H9 (cell line): ENCODE measurements around the gene FCHSD2. TPM values are rescaled to one million over a fixed set of nuclear protein-coding genes. Genes with fewer than 3 reads are reported as not detected.

Experiments
- DNase-seq: peaks from one replicate; pipeline ENCODE4 v3.0.0-alpha.2; 2017
- H2AFZ ChIP-seq: one replicate; pipeline ENCODE4 v1.6.1; 2013; ENCODE audit warnings: mild to moderate bottlenecking, low read length, control low read depth, moderate library complexity
- H2AK5ac ChIP-seq: 2 replicates; pipeline ENCODE4 v1.6.1; 2013; ENCODE audit warnings: low read length, control low read depth, mixed read lengths; ENCODE audit not compliant: insufficient read length
- H2BK120ac ChIP-seq: one replicate; pipeline ENCODE4 v1.6.1; 2013; ENCODE audit warnings: low read depth, mild to moderate bottlenecking, low read length, control low read depth, inconsistent platforms; ENCODE audit not compliant: poor library complexity, severe bottlenecking
- H2BK12ac ChIP-seq: 2 replicates; pipeline ENCODE4 v1.6.1; 2013; ENCODE audit warnings: low read length, control low read depth, mixed read lengths, low read depth; ENCODE audit not compliant: insufficient read length
- H2BK15ac ChIP-seq: 2 replicates; pipeline ENCODE4 v1.6.1; 2013; ENCODE audit warnings: low read depth, low read length, control low read depth
- H2BK20ac ChIP-seq: one replicate; pipeline ENCODE4 v1.6.1; 2013; ENCODE audit warnings: low read depth, mild to moderate bottlenecking, low read length, control low read depth, inconsistent platforms; ENCODE audit not compliant: poor library complexity, severe bottlenecking
- H2BK5ac ChIP-seq: 2 replicates; pipeline ENCODE4 v1.6.1; 2013; ENCODE audit warnings: low read length, control low read depth, mixed read lengths; ENCODE audit not compliant: insufficient read length
- H3K14ac ChIP-seq: 2 replicates; pipeline ENCODE4 v1.6.1; 2013; ENCODE audit warnings: low read length, control low read depth; ENCODE audit not compliant: insufficient read depth
- H3K18ac ChIP-seq: 2 replicates; pipeline ENCODE4 v1.6.1; 2013; ENCODE audit warnings: low read depth, mild to moderate bottlenecking, mixed read lengths, low read length, control low read depth; ENCODE audit not compliant: insufficient read length
- H3K23ac ChIP-seq: 2 replicates; pipeline ENCODE4 v1.6.1; 2013; ENCODE audit warnings: low read length, control low read depth, mixed read lengths, low read depth; ENCODE audit not compliant: insufficient read length
- H3K23me2 ChIP-seq: 2 replicates; pipeline ENCODE4 v1.6.1; 2013; ENCODE audit warnings: low read depth, mild to moderate bottlenecking, mixed read lengths, low read length, control low read depth; ENCODE audit not compliant: insufficient read length, poor library complexity, severe bottlenecking
- H3K27ac ChIP-seq: 2 replicates; pipeline ENCODE4 v1.5.1; 2013; ENCODE audit warnings: low read length, control low read depth, mixed read lengths, low read depth; ENCODE audit not compliant: insufficient read length
- H3K27me3 ChIP-seq: 2 replicates; pipeline ENCODE4 v1.6.1; 2013; ENCODE audit warnings: low read length, control low read depth, inconsistent platforms; ENCODE audit not compliant: insufficient read depth
- H3K4ac ChIP-seq: 2 replicates; pipeline ENCODE4 v1.6.1; 2013; ENCODE audit warnings: low read depth, mild to moderate bottlenecking, control low read depth, inconsistent platforms, low read length, moderate library complexity
- H3K4me1 ChIP-seq: 2 replicates; pipeline ENCODE4 v1.6.1; 2013; ENCODE audit warnings: low read length, control low read depth, inconsistent platforms; ENCODE audit not compliant: insufficient read depth
- H3K4me2 ChIP-seq: 2 replicates; pipeline ENCODE4 v1.6.1; 2013; ENCODE audit warnings: low read length, control low read depth, mixed read lengths; ENCODE audit not compliant: insufficient read length, insufficient read depth
- H3K56ac ChIP-seq: 2 replicates; pipeline ENCODE4 v1.6.1; 2013; ENCODE audit warnings: low read depth, mild to moderate bottlenecking, mixed read lengths, low read length, control low read depth; ENCODE audit not compliant: insufficient read length
- H3K79me1 ChIP-seq: 2 replicates; pipeline ENCODE4 v1.6.1; 2013; ENCODE audit warnings: low read depth, mild to moderate bottlenecking, moderate library complexity, low read length, control low read depth, inconsistent platforms; ENCODE audit not compliant: insufficient read depth, poor library complexity, severe bottlenecking
- H3K79me2 ChIP-seq: 2 replicates; pipeline ENCODE4 v1.6.1; 2013; ENCODE audit warnings: low read length, control low read depth, inconsistent platforms; ENCODE audit not compliant: insufficient read depth
- H3K9ac ChIP-seq: 2 replicates; pipeline ENCODE4 v1.6.1; 2013; ENCODE audit warnings: low read length, control low read depth, mixed read lengths; ENCODE audit not compliant: insufficient read length; ENCODE audit errors: extremely low read depth
- H3K9me3 ChIP-seq: one replicate; pipeline ENCODE4 v1.6.1; 2013; ENCODE audit warnings: low read depth, low read length, inconsistent platforms; ENCODE audit not compliant: control insufficient read depth
- H3T11ph ChIP-seq: one replicate; pipeline ENCODE4 v1.6.1; 2013; ENCODE audit warnings: mild to moderate bottlenecking, low read length, control low read depth, inconsistent platforms
- H4K20me1 ChIP-seq: one replicate; pipeline ENCODE4 v1.6.1; 2013; ENCODE audit not compliant: control insufficient read depth, insufficient read length, insufficient read depth
- H4K5ac ChIP-seq: 2 replicates; pipeline ENCODE4 v1.6.1; 2013; ENCODE audit warnings: low read depth, mild to moderate bottlenecking, mixed read lengths, low read length, control low read depth; ENCODE audit not compliant: insufficient read length
- H4K8ac ChIP-seq: replicated peaks from 2 replicates; pipeline ENCODE4 v1.6.1; 2013; ENCODE audit warnings: low read length, control low read depth, mixed read lengths, low read depth; ENCODE audit not compliant: insufficient read length
- H4K91ac ChIP-seq: 2 replicates; pipeline ENCODE4 v1.6.1; 2013; ENCODE audit warnings: low read depth, mild to moderate bottlenecking, moderate library complexity, mixed read lengths, low read length, control low read depth; ENCODE audit not compliant: insufficient read length
- H3K27ac Mint-ChIP-seq, 3 experiments: 2 replicates in 2 of 3; 3 replicates in 1 of 3; pipeline ENCODE4 v1.8.0; 2020 to 2021; ENCODE audit warnings: mixed read lengths in 3 of 3, mild to moderate bottlenecking in 1 of 3, moderate library complexity in 1 of 3
- H3K27me3 Mint-ChIP-seq: 2 replicates; pipeline ENCODE4 v1.8.0; 2021; ENCODE audit warnings: low read depth, mild to moderate bottlenecking, moderate library complexity, mixed read lengths
- H3K36me3 Mint-ChIP-seq, 3 experiments: 2 replicates in 2 of 3; 3 replicates in 1 of 3; pipeline ENCODE4 v1.8.0; 2020 to 2021; ENCODE audit warnings: low read depth in 3 of 3, mixed read lengths in 3 of 3; ENCODE audit not compliant: insufficient read depth in 1 of 3
- H3K4me1 Mint-ChIP-seq, 2 experiments: 2 replicates each; pipeline ENCODE4 v1.8.0; 2020; ENCODE audit warnings: mixed read lengths in 2 of 2
- H3K4me3 Mint-ChIP-seq, 2 experiments: 2 replicates in 1 of 2; 3 replicates in 1 of 2; pipeline ENCODE4 v1.8.0; 2020 to 2021; ENCODE audit warnings: mild to moderate bottlenecking in 2 of 2, mixed read lengths in 2 of 2, moderate library complexity in 1 of 2
- H3K9me3 Mint-ChIP-seq, 2 experiments: 2 replicates in 1 of 2; 3 replicates in 1 of 2; pipeline ENCODE4 v1.8.0; 2020; ENCODE audit warnings: mild to moderate bottlenecking in 2 of 2, mixed read lengths in 2 of 2, moderate library complexity in 1 of 2
- CTCF ChIP-seq: fragments of 200-600 bp; sonication (generic); conservative IDR thresholded peaks from 3 replicates; pipeline ENCODE4 v1.8.0; 2021; ENCODE audit warnings: antibody characterized with exemption, mild to moderate bottlenecking
- WGBS: extraction: QIAGEN DNeasy Blood & Tissue Kit; methylation state at CpG from one replicate; pipeline ENCODE4 v1.1.7; 2013; ENCODE audit warnings: missing lambda C conversion rate, low lambda C conversion rate, mixed read lengths; ENCODE audit not compliant: insufficient read length; ENCODE audit errors: extremely low coverage; 5-methylcytosine and 5-hydroxymethylcytosine counted together
- total RNA-seq: library from RNA; stranded (reverse); gene quantifications from 2 replicates; pipeline ENCODE4 v1.2.1, GENCODE V29; 2021

The FCHSD2 gene
- total RNA-seq, 1 experiment from 2014 or later: 17.8 TPM

DNA sequence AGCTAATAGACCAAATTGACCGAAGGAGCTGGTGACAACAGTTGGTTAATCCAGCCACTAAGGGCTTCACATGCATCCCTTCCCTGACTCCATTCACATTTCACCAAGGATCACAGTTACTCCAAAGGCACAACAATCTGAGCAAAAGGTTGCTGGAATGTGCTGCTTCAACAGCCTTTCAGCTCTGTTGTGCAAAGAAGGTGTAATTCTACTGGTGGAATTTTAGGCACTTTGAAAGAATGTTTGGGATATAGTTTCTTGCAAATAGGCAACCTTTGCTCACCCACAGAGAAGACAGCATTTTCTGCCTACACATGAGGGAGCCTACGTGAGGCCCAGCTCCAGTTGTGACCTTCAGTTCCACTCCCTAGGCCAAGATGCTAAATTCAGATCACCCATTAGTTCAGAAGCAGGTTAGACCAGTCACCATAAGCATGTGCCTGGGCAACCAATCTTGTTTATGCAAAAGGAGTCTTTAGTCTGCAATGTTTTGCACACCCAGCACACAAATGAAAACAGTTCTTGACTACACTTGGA, 21.6 kb upstream of the FCHSD2 start:
- Mint-ChIP-seq H3K36me3 (no peaks in the 10 kb centered on the region), H3K27ac (no peak overlapping the region), H3K9me3 (no peaks in the 10 kb centered on the region), H3K27me3 (peaks cover 2% of the 10 kb centered on the region; the same call in 1 of the 2 replicates), H3K4me1 (peaks cover 6 to 7% of the 10 kb centered on the region in 2 experiments), H3K4me3 (no peak overlapping the region)
- no peak overlapping the region for H2BK20ac ChIP-seq
- no peak overlapping the region for H3K9ac ChIP-seq
- H3T11ph ChIP-seq: no peak overlapping the region
- H3K79me2 ChIP-seq: no peaks in the 10 kb centered on the region
- no peak overlapping the region for H2BK5ac ChIP-seq
- DNase-seq: no peak
- H2BK15ac ChIP-seq: no peak overlapping the region
- no peak overlapping the region for H3K14ac ChIP-seq
- H3K4ac ChIP-seq: no peak overlapping the region
- no peak overlapping the region for H3K18ac ChIP-seq
- no peaks in the 10 kb centered on the region for H4K20me1 ChIP-seq
- no peak overlapping the region for H4K5ac ChIP-seq
- no peak overlapping the region for H2AFZ ChIP-seq
- TF ChIP-seq CTCF: no peak
- H3K4me1 ChIP-seq: no peaks in the 10 kb centered on the region; the same call in 1 of the 2 replicates
- no peak overlapping the region for H3K23ac ChIP-seq
- no peak overlapping the region for H2BK12ac ChIP-seq
- H3K79me1 ChIP-seq: no peaks in the 10 kb centered on the region
- H3K23me2 ChIP-seq: no peaks in the 10 kb centered on the region
- WGBS: no CpG with 5 or more reads among the region's 2 CpGs
- H3K4me2 ChIP-seq: no peak overlapping the region
- H4K8ac ChIP-seq: no peak overlapping the region
- no peaks in the 10 kb centered on the region for H3K9me3 ChIP-seq
- no peak overlapping the region for H3K56ac ChIP-seq
- H3K27ac ChIP-seq: no peak overlapping the region
- no peak overlapping the region for H2AK5ac ChIP-seq
- H4K91ac ChIP-seq: no peak overlapping the region
- H2BK120ac ChIP-seq: no peak overlapping the region
- H3K27me3 ChIP-seq: no peaks in the 10 kb centered on the region; the same call in 1 of the 2 replicates
